Fibroblast of pulmonary artery (primary cell): ENCODE data around the gene VDR.
A peak's percentile ranks its signal among the peaks of the same experiment; 100 is the strongest.

Source experiments
- DNase-seq: peaks from one replicate; pipeline ENCODE4 v3.0.0-alpha.2; 2010; ENCODE audit warnings: low read depth
- H3K4me3 ChIP-seq: replicated peaks from 2 replicates; pipeline ENCODE4 v1.5.1; 2011; ENCODE audit warnings: low read depth, mild to moderate bottlenecking, control low read depth, low read length, moderate library complexity
- TF ChIP-seq, protein P1 (sequence below): IDR thresholded peaks from 2 replicates; pipeline ENCODE4 v1.5.1; 2011; ENCODE audit warnings: mild to moderate bottlenecking, control low read depth, low read length, inconsistent platforms; ENCODE audit errors: missing control alignments

VDR gene

DNA sequence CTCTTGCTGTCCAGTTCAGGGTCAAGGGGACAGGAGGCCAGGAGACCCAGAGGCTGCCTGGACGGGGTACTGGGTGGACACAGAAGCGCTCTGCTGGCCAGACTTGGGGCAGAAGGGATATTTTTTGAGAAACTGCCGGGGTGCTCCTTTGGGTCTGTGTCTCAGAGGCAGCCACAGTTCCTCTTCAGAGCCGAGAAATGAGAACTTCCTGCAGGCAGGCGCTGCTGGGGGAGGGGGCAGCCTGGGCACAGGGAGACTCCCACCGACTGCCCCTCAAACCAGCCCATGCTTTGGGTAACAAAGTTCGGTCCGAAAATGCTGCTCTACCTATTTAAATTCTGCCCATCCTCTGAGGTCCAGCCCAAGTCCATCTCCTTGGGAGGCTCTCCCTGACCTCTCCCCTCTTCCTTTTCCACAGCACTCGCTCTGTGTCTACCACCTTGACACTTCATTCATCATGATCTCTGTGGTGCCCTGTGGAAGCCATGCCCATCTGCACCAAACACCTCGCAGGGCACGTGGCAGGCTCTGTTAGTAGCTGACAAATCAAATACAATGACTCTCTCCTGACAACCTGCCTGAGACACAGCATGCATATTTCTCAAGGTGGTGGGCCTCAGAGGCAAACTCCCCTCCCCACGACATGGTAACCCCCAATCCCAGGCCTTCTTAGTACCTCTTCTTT is 101.5 kb downstream of the VDR start:
- no peak for DNase-seq

DNA sequence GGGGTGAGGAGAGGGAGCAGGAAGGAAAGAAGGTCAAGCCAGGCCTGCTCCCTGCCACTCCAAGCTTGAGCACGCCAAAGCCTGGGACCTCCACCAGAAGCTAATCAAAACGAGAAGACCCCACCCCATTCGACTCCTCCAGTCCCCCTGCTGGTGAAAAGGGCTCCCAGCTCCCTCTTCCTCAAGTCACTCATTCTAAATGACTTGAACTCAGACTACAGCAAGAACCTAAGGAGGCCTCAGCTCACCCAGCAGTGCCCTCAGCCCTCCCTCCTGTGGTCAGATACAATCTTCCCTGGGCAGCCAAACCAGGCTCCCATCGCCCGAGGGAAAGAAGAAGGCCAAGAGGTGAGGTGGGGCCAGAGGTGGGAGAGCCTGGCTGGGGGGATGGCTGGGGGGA is 102.5 kb downstream of the VDR start:
- TF ChIP-seq, protein P1, sequence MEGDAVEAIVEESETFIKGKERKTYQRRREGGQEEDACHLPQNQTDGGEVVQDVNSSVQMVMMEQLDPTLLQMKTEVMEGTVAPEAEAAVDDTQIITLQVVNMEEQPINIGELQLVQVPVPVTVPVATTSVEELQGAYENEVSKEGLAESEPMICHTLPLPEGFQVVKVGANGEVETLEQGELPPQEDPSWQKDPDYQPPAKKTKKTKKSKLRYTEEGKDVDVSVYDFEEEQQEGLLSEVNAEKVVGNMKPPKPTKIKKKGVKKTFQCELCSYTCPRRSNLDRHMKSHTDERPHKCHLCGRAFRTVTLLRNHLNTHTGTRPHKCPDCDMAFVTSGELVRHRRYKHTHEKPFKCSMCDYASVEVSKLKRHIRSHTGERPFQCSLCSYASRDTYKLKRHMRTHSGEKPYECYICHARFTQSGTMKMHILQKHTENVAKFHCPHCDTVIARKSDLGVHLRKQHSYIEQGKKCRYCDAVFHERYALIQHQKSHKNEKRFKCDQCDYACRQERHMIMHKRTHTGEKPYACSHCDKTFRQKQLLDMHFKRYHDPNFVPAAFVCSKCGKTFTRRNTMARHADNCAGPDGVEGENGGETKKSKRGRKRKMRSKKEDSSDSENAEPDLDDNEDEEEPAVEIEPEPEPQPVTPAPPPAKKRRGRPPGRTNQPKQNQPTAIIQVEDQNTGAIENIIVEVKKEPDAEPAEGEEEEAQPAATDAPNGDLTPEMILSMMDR: peak; percentile 28
- DNase-seq: no peak
- no peak overlapping the region for H3K4me3 ChIP-seq

More for the DNA sequence above, 101.5 kb downstream of the VDR start:
- H3K4me3 ChIP-seq: no peak overlapping the region
- TF ChIP-seq, protein P1: no peak

DNA sequence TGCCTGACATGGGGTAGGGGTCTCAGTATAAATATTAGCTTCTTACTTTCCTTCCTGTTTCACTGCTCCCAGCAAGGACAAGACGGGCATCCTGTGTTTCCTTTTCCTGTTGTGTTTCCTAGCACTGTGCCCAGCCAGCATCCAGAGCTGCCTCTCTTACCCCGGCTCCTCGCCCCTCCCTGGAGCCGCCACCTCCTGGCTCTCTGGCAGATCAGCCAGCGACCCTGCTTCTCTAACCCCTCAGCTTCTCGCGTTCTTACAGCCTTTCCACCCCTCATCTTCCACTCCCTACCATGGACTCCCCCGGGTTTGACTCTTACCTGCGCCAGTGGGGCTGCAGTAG is 102.9 kb downstream of the VDR start:
- no peak overlapping the region for H3K4me3 ChIP-seq
- TF ChIP-seq, protein P1: no peak
- no peak for DNase-seq

DNA sequence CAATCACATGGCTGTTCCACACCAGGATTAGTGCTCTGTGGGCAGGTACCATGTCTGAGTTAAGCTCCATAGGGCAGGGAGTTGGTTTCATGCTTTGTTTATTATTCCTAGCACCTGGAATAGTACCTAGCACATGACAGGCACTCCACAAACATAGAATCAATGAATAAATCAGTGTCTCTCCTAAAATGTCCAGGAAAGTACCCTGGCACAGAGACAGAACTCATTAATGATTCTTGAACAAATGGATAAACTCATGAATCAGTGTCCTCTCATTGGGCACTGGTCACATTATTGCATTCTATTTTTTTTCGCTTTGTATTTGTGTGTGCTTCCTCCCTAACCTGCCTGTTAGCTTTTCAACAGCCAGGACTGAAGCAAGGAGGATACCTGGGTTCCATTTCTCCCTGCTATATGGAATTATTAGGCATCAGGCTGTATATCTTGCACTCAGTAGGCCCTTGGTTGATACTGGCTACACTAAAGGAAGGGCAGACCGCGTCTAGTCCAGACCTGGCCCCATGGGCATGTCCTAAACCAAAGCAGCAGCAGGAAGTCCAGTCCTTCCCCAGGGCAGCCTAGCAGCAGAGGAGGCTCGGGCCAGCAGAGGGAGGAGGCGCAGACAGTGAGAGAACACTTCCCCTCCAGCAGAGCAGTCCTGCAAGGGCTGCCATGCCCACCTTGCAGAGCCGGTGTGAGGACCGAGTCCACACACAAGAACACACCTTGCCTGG is 103.5 kb downstream of the VDR start:
- no peak overlapping the region for H3K4me3 ChIP-seq
- no peak for DNase-seq
- TF ChIP-seq, protein P1: peak; percentile 38

DNA sequence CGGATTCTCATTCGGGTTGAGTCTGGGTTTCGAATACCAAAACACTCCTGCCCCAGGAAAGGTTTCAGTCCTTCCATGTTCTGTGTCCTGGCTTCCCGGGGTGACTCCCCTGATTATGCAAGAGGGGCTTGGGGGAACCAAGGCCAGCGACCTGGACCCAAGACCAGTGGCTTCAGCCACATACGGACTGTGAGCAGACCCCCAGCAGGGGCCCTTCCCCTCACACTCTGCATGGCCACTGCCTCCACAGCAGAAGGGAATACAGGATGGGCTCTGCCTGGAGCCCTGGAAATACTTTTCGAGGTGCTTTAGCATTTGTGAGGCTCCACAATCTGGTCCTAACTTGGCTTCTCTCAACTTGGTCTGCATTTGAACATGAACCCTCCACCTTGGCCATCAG is 104.2 kb downstream of the VDR start:
- no peak for DNase-seq
- TF ChIP-seq, protein P1: no peak
- H3K4me3 ChIP-seq: no peak overlapping the region

DNA sequence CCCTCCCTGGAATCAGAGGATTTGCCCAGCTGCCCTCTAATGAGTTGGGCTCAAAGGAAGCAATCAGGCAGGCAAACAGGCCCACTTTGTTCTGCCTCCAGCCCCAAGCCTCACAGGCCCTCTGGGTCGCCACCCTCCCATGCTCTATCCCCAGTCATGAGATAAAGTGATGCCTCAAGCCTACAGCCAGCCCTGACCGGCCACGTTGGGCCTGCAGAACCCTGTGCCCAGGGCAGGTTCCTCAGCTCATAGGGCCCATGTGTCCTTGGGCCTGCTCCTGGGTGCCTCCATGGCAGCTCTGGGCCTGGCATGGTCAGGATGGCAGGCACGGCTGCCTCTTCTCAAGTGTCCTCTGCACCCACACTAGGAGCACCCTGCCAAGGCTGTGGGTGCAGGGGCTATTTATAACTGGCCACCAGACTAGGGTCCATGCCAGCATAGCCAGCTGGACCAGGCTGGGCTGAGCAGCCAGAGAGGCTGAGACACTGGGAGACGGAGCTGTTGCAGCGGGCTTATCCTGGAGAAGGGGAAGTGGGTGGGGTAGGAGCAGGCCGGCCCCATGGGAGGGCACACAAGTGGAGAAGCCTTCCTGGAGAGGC is 105.3 kb downstream of the VDR start:
- no peak for DNase-seq
- TF ChIP-seq, protein P1: no peak
- no peak overlapping the region for H3K4me3 ChIP-seq
